SK-N-SH (cell line): Measurements from ENCODE around the gene ZNF407. TPM values are rescaled to one million over a fixed set of nuclear protein-coding genes. Genes with fewer than 3 reads are reported as not detected.

ENCODE experiments used
- CTCF ChIA-PET: fragments of 300-600, 350-600 bp; formaldehyde crosslinking; extraction: SDS; loops from one replicate; lab custom pipeline; 2021; lab: Yijun Ruan, JAX
- POLR2A ChIA-PET: fragments of 350-600 bp; sonication (Branson Sonifier 250); formaldehyde crosslinking; extraction: SDS; loops from one replicate; lab custom pipeline; 2020; ENCODE audit warnings: antibody characterized with exemption, inconsistent platforms; lab: Yijun Ruan, JAX
- DNase-seq: peaks from one replicate; pipeline ENCODE4 v3.0.0; 2012
- H2AFZ ChIP-seq: fragments of 200-600 bp; sonication (generic); 2 replicates; pipeline ENCODE4 v1.8.1; 2016; ENCODE audit warnings: antibody characterized with exemption, mild to moderate bottlenecking, low read depth
- H3F3A ChIP-seq: fragments of 200-600 bp; sonication (generic); replicated peaks from 2 replicates; pipeline ENCODE3; 2016; ENCODE audit warnings: antibody characterized with exemption, mild to moderate bottlenecking; ENCODE audit not compliant: insufficient read depth
- H3K27ac ChIP-seq, 2 experiments: fragments of 200-500 bp in 1 of 2; fragments of 200-600 bp in 1 of 2; sonication (Bioruptor generic) in 1 of 2; sonication (generic), shearing (Covaris generic) in 1 of 2; 2 replicates each; pipeline versions ENCODE4 v1.5.1 to v1.6.1; 2014 to 2016; ENCODE audit warnings: low read depth in 2 of 2, inconsistent platforms in 1 of 2, low read length in 1 of 2, mild to moderate bottlenecking in 1 of 2, mixed read lengths in 1 of 2
- H3K27me3 ChIP-seq: fragments of 200-600 bp; sonication (generic), shearing (Covaris generic); 2 replicates; pipeline ENCODE4 v1.6.1; 2016; ENCODE audit warnings: mixed run types; ENCODE audit not compliant: insufficient read depth
- H3K36me3 ChIP-seq, 2 experiments: fragments of 200-500 bp in 1 of 2; fragments of 200-600 bp in 1 of 2; sonication (Bioruptor generic) in 1 of 2; sonication (generic) in 1 of 2; replicated peaks in 1 of 2; 2 replicates each; pipeline versions ENCODE3 to v1.5.1; 2014 to 2016; ENCODE audit warnings: low read length in 1 of 2, mild to moderate bottlenecking in 1 of 2; ENCODE audit not compliant: insufficient read depth in 2 of 2, control insufficient read depth in 1 of 2
- H3K4me1 ChIP-seq, 2 experiments: fragments of 200-500 bp in 1 of 2; fragments of 200-600 bp in 1 of 2; sonication (Bioruptor generic) in 1 of 2; sonication (generic), shearing (Covaris generic) in 1 of 2; 2 replicates each; pipeline versions ENCODE4 v1.5.1 to v1.6.1; 2014 to 2016; ENCODE audit warnings: low read depth in 1 of 2, low read length in 1 of 2, mixed run types in 1 of 2; ENCODE audit not compliant: insufficient read depth in 2 of 2, control insufficient read depth in 1 of 2
- H3K4me2 ChIP-seq: fragments of 200-600 bp; sonication (generic), shearing (Covaris generic); 2 replicates; pipeline ENCODE4 v1.6.1; 2017; ENCODE audit warnings: mixed run types
- H3K4me3 ChIP-seq, 2 experiments: fragments of 200-500 bp in 1 of 2; fragments of 200-600 bp in 1 of 2; sonication (Bioruptor generic) in 1 of 2; sonication (generic), shearing (Covaris generic) in 1 of 2; 2 replicates each; pipeline versions ENCODE4 v1.5.1 to v1.8.1; 2014 to 2016; ENCODE audit warnings: low read depth in 2 of 2, inconsistent platforms in 1 of 2, low read length in 1 of 2, mild to moderate bottlenecking in 1 of 2, mixed read lengths in 1 of 2, moderate library complexity in 1 of 2
- H3K79me2 ChIP-seq: fragments of 200-600 bp; sonication (generic); 2 replicates; pipeline ENCODE4 v1.8.1; 2017; ENCODE audit warnings: mild to moderate bottlenecking; ENCODE audit not compliant: insufficient read depth
- H3K9ac ChIP-seq: fragments of 200-600 bp; sonication (generic); 2 replicates; pipeline ENCODE4 v1.6.1; 2017; ENCODE audit warnings: mixed run types
- H3K9me2 ChIP-seq: fragments of 200-600 bp; sonication (generic); 2 replicates; pipeline ENCODE4 v1.6.1; 2017; ENCODE audit warnings: mixed run types
- H3K9me3 ChIP-seq: fragments of 200-600 bp; sonication (generic); 2 replicates; pipeline ENCODE4 v1.6.1; 2017; ENCODE audit warnings: mixed run types, mild to moderate bottlenecking, moderate library complexity
- H4K20me1 ChIP-seq: fragments of 200-600 bp; sonication (generic); 2 replicates; pipeline ENCODE4 v1.6.1; 2017; ENCODE audit warnings: mild to moderate bottlenecking, mixed run types; ENCODE audit not compliant: insufficient read depth
- CHD2 ChIP-seq: fragments of 150-350 bp; IDR thresholded peaks from 2 replicates; pipeline ENCODE4 v1.6.1; 2018; ENCODE audit warnings: low read length; ENCODE audit not compliant: partially characterized antibody
- CTCF ChIP-seq: fragments of 200-600 bp; sonication (generic); IDR thresholded peaks from 2 replicates; pipeline ENCODE4 v1.6.1; 2017; ENCODE audit warnings: antibody characterized with exemption, mild to moderate bottlenecking, moderate library complexity
- EP300 ChIP-seq, 2 experiments: IDR thresholded peaks; 2 replicates each; pipeline versions ENCODE4 v1.4.0 to v1.6.1; 2012; ENCODE audit warnings: borderline replicate concordance in 1 of 2, low read depth in 1 of 2, low read length in 1 of 2
- FOXJ3 ChIP-seq: sonication (generic); formaldehyde crosslinking; IDR thresholded peaks from 2 replicates; pipeline ENCODE4 v1.5.1; 2020; ENCODE audit warnings: mild to moderate bottlenecking, missing genetic modification reagents
- FOXM1 ChIP-seq: IDR thresholded peaks from 2 replicates; pipeline ENCODE4 v1.4.0; 2012; ENCODE audit warnings: low read depth, mild to moderate bottlenecking
- GATA2 ChIP-seq: sonication (generic); formaldehyde crosslinking; IDR thresholded peaks from 2 replicates; pipeline ENCODE4 v1.5.0; 2020; ENCODE audit warnings: mild to moderate bottlenecking, missing genetic modification reagents
- MAX ChIP-seq: IDR thresholded peaks from 2 replicates; pipeline ENCODE4 v1.4.0; 2012; ENCODE audit warnings: low read depth
- MEF2A ChIP-seq: IDR thresholded peaks from 2 replicates; pipeline ENCODE4 v1.4.0; 2012; ENCODE audit warnings: low read depth, borderline replicate concordance
- MXI1 ChIP-seq: IDR thresholded peaks from 2 replicates; pipeline ENCODE4 v1.6.1; 2012; ENCODE audit warnings: mild to moderate bottlenecking, low read depth, low read length, improper control_type of control experiment
- RAD21 ChIP-seq: IDR thresholded peaks from 2 replicates; pipeline ENCODE4 v1.6.1; 2012; ENCODE audit warnings: mild to moderate bottlenecking, low read length
- RFX5 ChIP-seq: IDR thresholded peaks from 2 replicates; pipeline ENCODE4 v1.6.1; 2012; ENCODE audit warnings: mild to moderate bottlenecking, improper control_type of control experiment, low read length
- SIN3A ChIP-seq: IDR thresholded peaks from 2 replicates; pipeline ENCODE4 v1.6.1; 2012; ENCODE audit warnings: low read depth, mild to moderate bottlenecking, low read length, moderate library complexity, borderline replicate concordance
- SMC3 ChIP-seq: IDR thresholded peaks from 2 replicates; pipeline ENCODE4 v1.6.1; 2012; ENCODE audit warnings: low read depth, low read length, improper control_type of control experiment
- TAF1 ChIP-seq: IDR thresholded peaks from 2 replicates; pipeline ENCODE4 v1.6.1; 2012; ENCODE audit warnings: low read depth, mild to moderate bottlenecking, low read length, moderate library complexity, borderline replicate concordance
- TCF12 ChIP-seq: IDR thresholded peaks from 2 replicates; pipeline ENCODE4 v1.4.0; 2012
- TEAD4 ChIP-seq: IDR thresholded peaks from 2 replicates; pipeline ENCODE4 v1.4.0; 2012; ENCODE audit warnings: mild to moderate bottlenecking, borderline replicate concordance; ENCODE audit not compliant: insufficient read depth
- YY1 ChIP-seq: IDR thresholded peaks from 2 replicates; pipeline ENCODE4 v1.4.0; 2012; ENCODE audit warnings: low read depth, mild to moderate bottlenecking
- WGBS: methylation state at CpG from one replicate; pipeline ENCODE4 v1.1.6; 2017; ENCODE audit warnings: low lambda C conversion rate; 5-methylcytosine and 5-hydroxymethylcytosine counted together
- polyA plus RNA-seq, 3 experiments: library from polyadenylated mRNA; depleted of rRNA; stranded (reverse); fragments of >200 nt; gene quantifications; 2 replicates each; pipeline ENCODE4 v1.2.3, GENCODE V29; 2012
- TF ChIP-seq, protein P1 (sequence below): IDR thresholded peaks from 2 replicates; pipeline ENCODE4 v1.4.0; 2012; ENCODE audit warnings: low read depth, borderline replicate concordance
- TF ChIP-seq, protein P2 (sequence below): IDR thresholded peaks from 2 replicates; pipeline ENCODE4; 2012
- TF ChIP-seq, protein P3 (sequence below): IDR thresholded peaks from 2 replicates; pipeline ENCODE4 v1.6.1; 2012; ENCODE audit warnings: mild to moderate bottlenecking, low read depth, low read length, moderate library complexity

ZNF407 gene
- polyA plus RNA-seq, 1 of the 3 experiments (the other 2 are of a cell fraction) = 2.6 TPM

- no peaks in the 10 kb centered on the region for H3K9me2 ChIP-seq
- no peaks in the 10 kb centered on the region for H4K20me1 ChIP-seq
- POLR2A ChIA-PET = no interaction called here
- no peak for DNase-seq
- H3K9me3 ChIP-seq = no peaks in the 10 kb centered on the region
- H2AFZ ChIP-seq = no peak overlapping the region
- 90% methylated on average over 8 of the region's 27 CpGs for WGBS
- no peaks in the 10 kb centered on the region for H3K36me3 ChIP-seq
- CTCF ChIA-PET = no interaction called here
- no peaks in the 10 kb centered on the region for H3F3A ChIP-seq
- H3K4me3 ChIP-seq = no peak overlapping the region
- TF ChIP-seq SMC3 = no peak
- TF ChIP-seq MAX = no peak
- TF ChIP-seq CTCF = no peak
- no peak for TF ChIP-seq FOXM1
- no peak for TF ChIP-seq TCF12
- TF ChIP-seq, protein P1, sequence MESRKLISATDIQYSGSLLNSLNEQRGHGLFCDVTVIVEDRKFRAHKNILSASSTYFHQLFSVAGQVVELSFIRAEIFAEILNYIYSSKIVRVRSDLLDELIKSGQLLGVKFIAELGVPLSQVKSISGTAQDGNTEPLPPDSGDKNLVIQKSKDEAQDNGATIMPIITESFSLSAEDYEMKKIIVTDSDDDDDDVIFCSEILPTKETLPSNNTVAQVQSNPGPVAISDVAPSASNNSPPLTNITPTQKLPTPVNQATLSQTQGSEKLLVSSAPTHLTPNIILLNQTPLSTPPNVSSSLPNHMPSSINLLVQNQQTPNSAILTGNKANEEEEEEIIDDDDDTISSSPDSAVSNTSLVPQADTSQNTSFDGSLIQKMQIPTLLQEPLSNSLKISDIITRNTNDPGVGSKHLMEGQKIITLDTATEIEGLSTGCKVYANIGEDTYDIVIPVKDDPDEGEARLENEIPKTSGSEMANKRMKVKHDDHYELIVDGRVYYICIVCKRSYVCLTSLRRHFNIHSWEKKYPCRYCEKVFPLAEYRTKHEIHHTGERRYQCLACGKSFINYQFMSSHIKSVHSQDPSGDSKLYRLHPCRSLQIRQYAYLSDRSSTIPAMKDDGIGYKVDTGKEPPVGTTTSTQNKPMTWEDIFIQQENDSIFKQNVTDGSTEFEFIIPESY = no peak
- TF ChIP-seq RAD21 = no peak
- TF ChIP-seq, protein P2, sequence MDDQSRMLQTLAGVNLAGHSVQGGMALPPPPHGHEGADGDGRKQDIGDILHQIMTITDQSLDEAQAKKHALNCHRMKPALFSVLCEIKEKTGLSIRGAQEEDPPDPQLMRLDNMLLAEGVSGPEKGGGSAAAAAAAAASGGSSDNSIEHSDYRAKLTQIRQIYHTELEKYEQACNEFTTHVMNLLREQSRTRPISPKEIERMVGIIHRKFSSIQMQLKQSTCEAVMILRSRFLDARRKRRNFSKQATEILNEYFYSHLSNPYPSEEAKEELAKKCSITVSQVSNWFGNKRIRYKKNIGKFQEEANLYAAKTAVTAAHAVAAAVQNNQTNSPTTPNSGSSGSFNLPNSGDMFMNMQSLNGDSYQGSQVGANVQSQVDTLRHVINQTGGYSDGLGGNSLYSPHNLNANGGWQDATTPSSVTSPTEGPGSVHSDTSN = no peak
- TF ChIP-seq MEF2A = no peak
- TF ChIP-seq CHD2 = no peak
- no peak for TF ChIP-seq FOXJ3 (CRISPR knock-in tag)
- TF ChIP-seq RFX5 = no peak
- no peak for TF ChIP-seq EP300 (IDR thresholded peaks at IDR 0.05; ENCODE audit: borderline replicate concordance in 1 of 2, low read depth in 1 of 2, low read length in 1 of 2)
- TF ChIP-seq YY1 = no peak
- TF ChIP-seq TEAD4 = no peak
- TF ChIP-seq SIN3A = no peak
- no peak for TF ChIP-seq GATA2 (CRISPR knock-in tag)
- TF ChIP-seq TAF1 = no peak
- TF ChIP-seq, protein P3, sequence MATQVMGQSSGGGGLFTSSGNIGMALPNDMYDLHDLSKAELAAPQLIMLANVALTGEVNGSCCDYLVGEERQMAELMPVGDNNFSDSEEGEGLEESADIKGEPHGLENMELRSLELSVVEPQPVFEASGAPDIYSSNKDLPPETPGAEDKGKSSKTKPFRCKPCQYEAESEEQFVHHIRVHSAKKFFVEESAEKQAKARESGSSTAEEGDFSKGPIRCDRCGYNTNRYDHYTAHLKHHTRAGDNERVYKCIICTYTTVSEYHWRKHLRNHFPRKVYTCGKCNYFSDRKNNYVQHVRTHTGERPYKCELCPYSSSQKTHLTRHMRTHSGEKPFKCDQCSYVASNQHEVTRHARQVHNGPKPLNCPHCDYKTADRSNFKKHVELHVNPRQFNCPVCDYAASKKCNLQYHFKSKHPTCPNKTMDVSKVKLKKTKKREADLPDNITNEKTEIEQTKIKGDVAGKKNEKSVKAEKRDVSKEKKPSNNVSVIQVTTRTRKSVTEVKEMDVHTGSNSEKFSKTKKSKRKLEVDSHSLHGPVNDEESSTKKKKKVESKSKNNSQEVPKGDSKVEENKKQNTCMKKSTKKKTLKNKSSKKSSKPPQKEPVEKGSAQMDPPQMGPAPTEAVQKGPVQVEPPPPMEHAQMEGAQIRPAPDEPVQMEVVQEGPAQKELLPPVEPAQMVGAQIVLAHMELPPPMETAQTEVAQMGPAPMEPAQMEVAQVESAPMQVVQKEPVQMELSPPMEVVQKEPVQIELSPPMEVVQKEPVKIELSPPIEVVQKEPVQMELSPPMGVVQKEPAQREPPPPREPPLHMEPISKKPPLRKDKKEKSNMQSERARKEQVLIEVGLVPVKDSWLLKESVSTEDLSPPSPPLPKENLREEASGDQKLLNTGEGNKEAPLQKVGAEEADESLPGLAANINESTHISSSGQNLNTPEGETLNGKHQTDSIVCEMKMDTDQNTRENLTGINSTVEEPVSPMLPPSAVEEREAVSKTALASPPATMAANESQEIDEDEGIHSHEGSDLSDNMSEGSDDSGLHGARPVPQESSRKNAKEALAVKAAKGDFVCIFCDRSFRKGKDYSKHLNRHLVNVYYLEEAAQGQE = no peak
- no peak for TF ChIP-seq MXI1
- TF ChIP-seq, all 33 proteins: peak for 0
- H3K4me1 ChIP-seq = peaks cover 0 to 17% of the 10 kb centered on the region in 2 experiments; a peak in 1 of 4 replicates
- H3K27me3 ChIP-seq = no peaks in the 10 kb centered on the region
- H3K4me2 ChIP-seq = no peak overlapping the region
- H3K9ac ChIP-seq = no peak overlapping the region
- H3K27ac ChIP-seq = no peak overlapping the region
- H3K79me2 ChIP-seq = no peaks in the 10 kb centered on the region
Observed at GRCh38 chr18:75063196-75063595, 465.5 kb downstream of the ZNF407 start.
